Right lobe of liver (tissue), 6 donors: ENCODE data around the gene AKR1C2. TPM values are rescaled to one million over a fixed set of nuclear protein-coding genes. Genes with fewer than 3 reads are reported as not detected.

Experiments used
- ATAC-seq, 4 donors: fragments of 200-7000 bp; cut with Tn5 transposase; one replicate each; pipeline ENCODE4 v1.9.1; 2020; ENCODE audit warnings: mild to moderate bottlenecking in 4 of 4, moderate library complexity in 4 of 4
- DNase-seq, 3 donors: peaks; one replicate each; pipeline ENCODE4 v3.0.0-alpha.2; 2020
- H3K27ac ChIP-seq, 3 donors: fragments of 200-600 bp; one replicate each; pipeline ENCODE4 v1.8.0; 2022
- H3K27me3 ChIP-seq, 2 donors: fragments of 200-600 bp; one replicate each; pipeline ENCODE4 v1.8.0; 2022
- H3K36me3 ChIP-seq, 4 donors: fragments of 200-600 bp; sonication (generic) in 1 of 4; one replicate each; pipeline versions ENCODE4 v1.5.1 to v1.8.0; 2017 to 2022; ENCODE audit warnings: control low read depth in 1 of 4
- H3K4me1 ChIP-seq, 4 donors: fragments of 200-600 bp; sonication (generic) in 1 of 4; one replicate each; pipeline versions ENCODE4 v1.5.1 to v1.8.0; 2017 to 2022; ENCODE audit warnings: control low read depth in 1 of 4
- H3K4me3 ChIP-seq, 3 donors: fragments of 200-600 bp; one replicate each; pipeline ENCODE4 v1.8.0; 2022
- H3K9me3 ChIP-seq, 4 donors: fragments of 200-600 bp; sonication (generic) in 1 of 4; one replicate each; pipeline versions ENCODE4 v1.5.1 to v1.8.0; 2017 to 2022; ENCODE audit warnings: control low read depth in 1 of 4
- POLR2A ChIP-seq: fragments of 450-650 bp; IDR thresholded peaks from one replicate; pipeline ENCODE4 v1.6.1; 2017; ENCODE audit warnings: antibody characterized with exemption, mild to moderate bottlenecking
- WGBS: methylation state at CpG from one replicate; pipeline ENCODE4 v1.1.6; 2018; ENCODE audit warnings: low coverage, low lambda C conversion rate; ENCODE audit not compliant: insufficient coverage; ENCODE audit errors: missing lambda C conversion rate; 5-methylcytosine and 5-hydroxymethylcytosine counted together
- intact Hi-C, 2 donors: fragments of 100-400 bp; cut with DNase I; formaldehyde crosslinking; loops; one replicate each; pipeline versions ENCODE4 v1.11.2 to v1.14.1; 2022
- total RNA-seq, 6 experiments: library from RNA; depleted of rRNA in 2 of 6; stranded (reverse); fragments of >200 nt in 2 of 6; fragmentation: NEBNext Ultra II Directional in 3 of 6; extraction: Animal tissue kit (Norgen Biotek cat#: 25700) in 3 of 6; gene quantifications; one replicate each; pipeline versions ENCODE4 v1.1.0 to v1.2.4, GENCODE V29; 2016 to 2023
- TF ChIP-seq, protein P1 (sequence below), 4 donors: fragments of 200-600 bp in 3 of 4; fragments of 450-650 bp in 1 of 4; IDR thresholded peaks; one replicate each; pipeline versions ENCODE4 v1.5.1 to v1.8.0; 2016 to 2022; ENCODE audit warnings: antibody characterized with exemption in 4 of 4, mild to moderate bottlenecking in 2 of 4
- donor health status: DM: no; HTN: yes; CAD: no.
- donor health status: DM: no; HTN: no; CAD: no.
- donor health status: DM: no; HTN: no; CAD: no.
- donor health status: DM: no; HTN: yes; CAD: no.
- donor health status: DM: no; HTN: yes; CAD: no.

Gene AKR1C2
- total RNA-seq, 6 experiments from 2014 or later: 203 to 2,018 (median 421) TPM

- Histone ChIP-seq H3K4me1 (no peaks in the 10 kb centered on the region), H3K36me3 (peaks cover 0 to 18% (median 1%) of the 10 kb centered on the region in 4 donors), H3K4me3 (no peak overlapping the region), H3K9me3 (no peaks in the 10 kb centered on the region), H3K27ac (peak overlapping the region in 1 of 3 donors; percentile 51), H3K27me3 (no peaks in the 10 kb centered on the region)
- intact Hi-C loops: no loop called here
- peak; percentile 16 to 62 (median 55) for DNase-seq
- 50% methylated on average over 3 of the region's 7 CpGs for WGBS
- no peak for TF ChIP-seq POLR2A
- TF ChIP-seq, protein P1, sequence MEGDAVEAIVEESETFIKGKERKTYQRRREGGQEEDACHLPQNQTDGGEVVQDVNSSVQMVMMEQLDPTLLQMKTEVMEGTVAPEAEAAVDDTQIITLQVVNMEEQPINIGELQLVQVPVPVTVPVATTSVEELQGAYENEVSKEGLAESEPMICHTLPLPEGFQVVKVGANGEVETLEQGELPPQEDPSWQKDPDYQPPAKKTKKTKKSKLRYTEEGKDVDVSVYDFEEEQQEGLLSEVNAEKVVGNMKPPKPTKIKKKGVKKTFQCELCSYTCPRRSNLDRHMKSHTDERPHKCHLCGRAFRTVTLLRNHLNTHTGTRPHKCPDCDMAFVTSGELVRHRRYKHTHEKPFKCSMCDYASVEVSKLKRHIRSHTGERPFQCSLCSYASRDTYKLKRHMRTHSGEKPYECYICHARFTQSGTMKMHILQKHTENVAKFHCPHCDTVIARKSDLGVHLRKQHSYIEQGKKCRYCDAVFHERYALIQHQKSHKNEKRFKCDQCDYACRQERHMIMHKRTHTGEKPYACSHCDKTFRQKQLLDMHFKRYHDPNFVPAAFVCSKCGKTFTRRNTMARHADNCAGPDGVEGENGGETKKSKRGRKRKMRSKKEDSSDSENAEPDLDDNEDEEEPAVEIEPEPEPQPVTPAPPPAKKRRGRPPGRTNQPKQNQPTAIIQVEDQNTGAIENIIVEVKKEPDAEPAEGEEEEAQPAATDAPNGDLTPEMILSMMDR (IDR thresholded peaks at IDR 0.05): peak in 1 of 4 donors; percentile 7
- ATAC-seq: peak; percentile 42 to 61 (median 57)
Measured at GRCh38 chr10:4984971-4985594, 18.6 kb downstream of the AKR1C2 start.

DNA sequence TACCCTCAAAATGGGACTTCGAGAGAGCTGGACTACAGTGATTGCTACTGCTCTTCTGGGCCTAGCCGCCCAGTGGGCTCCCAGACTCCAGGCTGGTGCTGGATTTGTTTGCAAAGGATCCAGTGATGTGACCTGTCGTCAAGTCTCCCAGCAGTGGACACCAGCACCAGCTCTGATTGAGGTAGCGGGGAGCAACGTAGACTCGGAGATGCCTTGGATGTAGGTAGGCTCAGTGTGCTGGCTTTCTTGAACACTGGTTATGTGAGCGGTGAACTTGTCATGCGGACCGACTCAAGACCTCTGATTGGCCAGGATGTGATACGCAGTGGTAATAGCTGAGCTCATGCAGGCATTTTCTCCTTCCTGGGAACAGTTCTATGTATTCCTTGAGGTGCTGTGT is 19.4 kb downstream of the AKR1C2 start:
- peaks cover 0 to 17% (median under 1%) of the 10 kb centered on the region in 4 donors for H3K36me3 ChIP-seq
- DNase-seq (peak in 2 of 3 donors; percentile 15 to 44), ATAC-seq (peak in 1 of 4 donors; percentile 4)
- no peaks in the 10 kb centered on the region for H3K4me1 ChIP-seq
- no peak overlapping the region for H3K4me3 ChIP-seq
- WGBS: 90% methylated on average over 2 of the region's 10 CpGs
- no peaks in the 10 kb centered on the region for H3K9me3 ChIP-seq
- TF ChIP-seq, protein P1 (IDR thresholded peaks at IDR 0.05): no peak
- no peak for TF ChIP-seq POLR2A
- H3K27me3 ChIP-seq: no peaks in the 10 kb centered on the region
- intact Hi-C loops: no loop called here
- peak overlapping the region in 1 of 3 donors; percentile 60 for H3K27ac ChIP-seq

DNA sequence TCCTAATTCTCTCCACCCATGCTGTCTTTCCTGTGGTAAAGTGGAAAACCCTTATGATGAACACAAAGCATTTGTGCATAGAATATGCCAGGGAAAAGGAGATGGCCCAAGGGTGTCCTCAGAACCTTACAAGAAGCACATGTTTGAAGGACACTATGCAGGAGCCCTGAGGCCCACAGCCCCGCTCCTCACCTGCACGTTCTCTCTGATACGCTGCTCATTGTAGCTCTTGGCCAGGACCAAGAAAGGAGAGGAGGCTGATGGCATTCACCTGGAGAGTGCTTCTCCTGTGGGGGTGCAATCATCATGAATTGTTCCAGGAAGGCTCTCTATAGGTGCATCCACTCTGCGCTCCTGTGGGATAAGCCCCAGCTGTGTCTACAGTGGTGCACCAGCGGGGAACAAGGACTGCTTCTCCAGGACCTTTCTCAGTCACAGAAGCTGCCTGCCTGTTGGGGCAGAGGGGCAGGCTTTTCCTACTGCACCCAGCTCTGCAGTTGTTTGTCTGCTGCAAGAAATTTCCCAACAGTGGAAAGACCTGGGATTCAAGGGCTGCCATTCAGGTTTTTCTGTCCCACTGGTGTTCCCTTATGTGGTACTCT is 19.9 kb downstream of the AKR1C2 start:
- peak in 1 of 3 donors; percentile 26 for DNase-seq
- peak overlapping the region in 1 of 3 donors; percentile 60 for H3K27ac ChIP-seq

GRCh38 chr10:4982764-4983226 is 20.9 kb downstream of the AKR1C2 start:
- WGBS: 89% methylated on average over 3 of the region's 9 CpGs
- ATAC-seq (peak; percentile 9 to 38 (median 12)), DNase-seq (peak in 2 of 3 donors; percentile 16 to 50)
- H3K9me3 ChIP-seq: no peaks in the 10 kb centered on the region
- H3K27me3 ChIP-seq: no peaks in the 10 kb centered on the region
- H3K4me1 ChIP-seq: no peaks in the 10 kb centered on the region
- peaks cover 0 to 24% (median 5%) of the 10 kb centered on the region in 4 donors for H3K36me3 ChIP-seq
- TF ChIP-seq, protein P1 (IDR thresholded peaks at IDR 0.05): no peak
- peak; percentile 25 for TF ChIP-seq POLR2A
- no peak overlapping the region for H3K4me3 ChIP-seq
- H3K27ac ChIP-seq: peak overlapping the region in 1 of 3 donors; percentile 60
- intact Hi-C loops: no loop called here

More for the DNA sequence above, 19.9 kb downstream of the AKR1C2 start:
- Histone ChIP-seq H3K9me3 (no peaks in the 10 kb centered on the region), H3K4me3 (no peak overlapping the region), H3K36me3 (peaks cover 0 to 22% (median 4%) of the 10 kb centered on the region in 4 donors), H3K4me1 (no peaks in the 10 kb centered on the region), H3K27me3 (no peaks in the 10 kb centered on the region)
- ATAC-seq: peak in 2 of 4 donors; percentile 7 to 21
- TF ChIP-seq, protein P1 (IDR thresholded peaks at IDR 0.05): no peak
- TF ChIP-seq POLR2A: peak; percentile 15
- intact Hi-C loops: no loop called here
- no CpG with 5 or more reads among the region's 5 CpGs for WGBS
